22Rv1 (cell line): ENCODE results near the gene MAPK1.
"Not testable (repeated sequence)": the region's sequence is repeated elsewhere in the genome, so short reads cannot be mapped to it uniquely, and the experiment has no call there.

Experiments used
- H3K27ac ChIP-seq: fragments of 450-650 bp; 2 replicates; pipeline ENCODE4 v1.5.1; 2017
- CTCF ChIP-seq: fragments of 450-650 bp; IDR thresholded peaks from 2 replicates; pipeline ENCODE4 v1.5.1; 2017; ENCODE audit warnings: mild to moderate bottlenecking
- ZFX ChIP-seq: fragments of 450-650 bp; IDR thresholded peaks from 2 replicates; pipeline ENCODE4 v1.6.1; 2017; ENCODE audit warnings: antibody characterized with exemption, borderline replicate concordance

The MAPK1 gene

GRCh38 chr22:21837248-21837979 is 30.0 kb downstream of the MAPK1 start:
- peak overlapping the region; percentile 54 for H3K27ac ChIP-seq
- TF ChIP-seq CTCF (no peak), ZFX (no peak)

- not testable (repeated sequence) for H3K27ac ChIP-seq
Measured at GRCh38 chr22:21836486-21836885, 31.0 kb downstream of the MAPK1 start.

- no peak for TF ChIP-seq ZFX
- no peak for TF ChIP-seq CTCF
- no peak overlapping the region for H3K27ac ChIP-seq
Measured at GRCh38 chr22:21835378-21835777, 32.1 kb downstream of the MAPK1 start.

- H3K27ac ChIP-seq, result no peak overlapping the region
- TF ChIP-seq CTCF (no peak), ZFX (no peak)
Measured at GRCh38 chr22:21834869-21835268, 32.6 kb downstream of the MAPK1 start.

GRCh38 chr22:21832291-21833290 is 34.9 kb downstream of the MAPK1 start:
- TF ChIP-seq ZFX (no peak), CTCF (no peak)
- peak overlapping the region; percentile 30 for H3K27ac ChIP-seq

- TF ChIP-seq ZFX (no peak), CTCF (no peak)
- H3K27ac ChIP-seq, result no peak overlapping the region
Measured at GRCh38 chr22:21829523-21829922, 37.9 kb downstream of the MAPK1 start.

- TF ChIP-seq ZFX (no peak), CTCF (no peak)
- no peak overlapping the region for H3K27ac ChIP-seq
Measured at GRCh38 chr22:21828268-21828638, 39.2 kb downstream of the MAPK1 start.
